Hematopoietic multipotent progenitor cell treated with erythropoietin and hydrocortisone succinate and interleukin-3 and kit ligand, for 17 days (in vitro differentiated cells): Measurements from ENCODE around the gene SRMS.
"Not testable (repeated sequence)": the region's sequence is repeated elsewhere in the genome, so short reads cannot be mapped to it uniquely, and the experiment has no call there.

Source experiments
- DNase-seq: peaks from one replicate; pipeline ENCODE4 v3.0.0-alpha.2; 2015; ENCODE audit warnings: low spot score

Gene SRMS

DNA sequence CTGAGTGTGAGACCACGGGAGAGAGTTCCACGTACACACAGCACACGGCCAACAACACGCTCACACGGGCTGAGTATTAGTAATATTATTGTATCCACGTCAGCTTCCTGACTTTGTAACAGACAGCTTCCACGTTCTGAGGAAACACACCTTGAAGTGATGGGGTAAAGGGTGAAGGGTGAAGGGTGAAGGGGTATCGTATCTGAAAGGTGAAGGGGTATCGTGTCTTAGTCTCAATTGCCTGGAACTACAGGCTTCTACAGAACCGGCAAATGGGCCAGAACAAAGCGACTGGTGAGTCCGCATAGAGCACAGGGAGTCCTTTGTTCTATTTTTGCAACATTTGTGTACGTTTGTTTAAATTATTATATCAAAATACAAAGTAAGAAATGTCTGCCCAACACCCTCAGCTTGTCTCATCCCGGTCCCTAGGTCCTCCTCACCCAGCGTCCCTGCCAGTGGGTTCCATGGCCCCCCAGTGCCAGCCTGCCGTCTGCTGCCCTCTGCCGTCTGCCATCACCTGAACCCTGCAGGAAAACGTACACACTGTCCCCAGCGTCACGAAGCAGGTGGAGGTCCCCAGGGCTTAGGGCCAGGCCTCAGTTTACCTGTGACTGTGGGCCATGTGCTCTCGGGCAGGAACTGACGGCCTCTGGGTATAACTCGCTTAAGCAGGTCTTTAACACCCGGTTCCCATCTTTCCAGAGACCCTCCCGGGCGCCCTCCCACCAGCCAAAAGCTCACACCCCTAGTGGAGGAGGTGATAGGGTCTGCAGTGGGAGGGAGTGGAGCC, 30.9 kb upstream of the SRMS start:
- DNase-seq, result no peak

DNA sequence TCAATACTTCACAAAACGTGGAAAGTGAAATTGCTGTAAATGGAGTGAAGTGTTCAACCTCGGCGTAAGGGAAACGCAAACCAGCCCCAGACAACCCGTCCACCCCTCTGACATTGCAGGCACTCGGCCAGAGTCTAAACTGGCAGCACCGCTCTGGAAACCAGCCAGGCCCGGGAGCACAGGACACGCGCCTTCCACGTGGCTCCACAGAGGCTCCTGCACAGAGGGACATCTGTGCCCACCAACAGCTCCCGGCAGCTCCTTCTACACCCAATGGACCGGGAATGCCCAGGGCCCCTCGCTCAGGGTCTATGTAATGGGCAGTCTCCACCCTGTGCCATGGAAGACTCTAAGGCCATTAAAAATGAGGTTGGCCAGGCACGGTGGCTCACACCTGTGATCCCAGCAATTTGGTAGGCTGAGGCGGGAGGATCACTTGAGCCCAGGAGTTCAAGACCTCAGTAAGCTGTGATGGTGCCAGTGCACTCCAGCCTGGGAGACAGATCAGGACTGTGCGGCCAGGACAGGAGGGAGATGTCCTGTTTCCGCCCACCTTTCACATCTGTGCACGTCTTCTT, 29.9 kb upstream of the SRMS start:
- no peak for DNase-seq

DNA sequence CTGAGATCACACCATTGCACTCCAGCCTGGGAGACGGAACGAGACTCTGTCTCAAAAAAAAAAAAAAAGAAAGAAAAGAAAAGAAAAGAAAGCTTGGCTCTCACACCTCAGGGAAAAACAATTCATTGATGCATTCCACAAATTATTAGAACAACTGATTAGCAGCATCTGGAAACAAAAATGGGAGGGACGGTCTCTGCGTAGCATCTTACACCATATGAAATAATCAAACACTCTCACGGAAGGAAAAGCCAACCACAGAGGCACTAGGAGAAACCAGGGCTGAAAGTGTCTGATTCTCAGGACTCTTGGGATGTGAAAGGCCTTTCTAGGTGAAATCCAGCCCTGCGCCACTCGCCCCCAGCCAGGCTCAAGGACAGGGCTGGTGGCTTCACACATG, 28.8 kb upstream of the SRMS start:
- no peak for DNase-seq

DNA sequence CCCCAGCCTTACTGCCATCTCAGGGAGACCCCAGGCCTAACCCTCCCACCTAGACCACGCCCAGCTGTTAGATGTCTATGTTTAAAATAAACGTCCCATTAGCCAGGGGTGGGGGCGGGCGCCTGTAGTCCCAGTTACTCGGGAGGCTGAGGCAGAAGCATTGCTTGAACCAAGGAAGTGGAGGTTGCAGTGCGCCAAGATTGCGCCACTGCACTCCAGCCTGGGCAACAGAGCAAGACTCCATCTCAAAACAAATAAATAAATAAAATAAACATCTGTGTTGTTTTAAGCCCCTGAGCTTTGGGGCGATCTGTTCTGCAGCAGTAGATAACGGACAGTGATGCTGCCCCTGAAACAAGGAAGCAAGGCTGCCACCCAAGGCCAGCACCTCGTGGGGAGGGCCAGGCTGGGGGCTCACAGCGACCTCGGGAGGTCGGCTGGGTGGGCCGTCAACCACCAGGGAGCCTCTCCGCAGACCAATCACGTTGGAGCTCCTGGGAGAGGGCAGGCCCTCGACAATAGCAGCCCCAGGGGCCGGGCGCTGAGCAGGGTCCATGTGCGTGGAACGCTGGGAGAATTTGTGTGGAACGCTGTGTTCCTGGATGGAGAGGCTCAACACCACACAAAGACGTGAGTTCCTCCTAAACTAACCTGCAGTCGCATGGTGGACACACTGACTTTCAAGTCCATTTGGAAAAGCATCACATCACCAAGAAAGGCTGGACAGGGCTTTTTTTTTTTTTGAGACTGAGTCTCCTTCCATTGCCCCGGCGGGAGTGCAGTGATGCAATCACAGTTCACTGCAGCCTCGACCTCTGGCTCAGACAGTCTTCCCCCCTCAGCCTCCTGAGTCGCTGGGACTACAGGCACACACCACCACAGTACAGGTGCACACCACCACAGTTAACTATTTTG, 27.5 kb upstream of the SRMS start:
- no peak for DNase-seq

DNA sequence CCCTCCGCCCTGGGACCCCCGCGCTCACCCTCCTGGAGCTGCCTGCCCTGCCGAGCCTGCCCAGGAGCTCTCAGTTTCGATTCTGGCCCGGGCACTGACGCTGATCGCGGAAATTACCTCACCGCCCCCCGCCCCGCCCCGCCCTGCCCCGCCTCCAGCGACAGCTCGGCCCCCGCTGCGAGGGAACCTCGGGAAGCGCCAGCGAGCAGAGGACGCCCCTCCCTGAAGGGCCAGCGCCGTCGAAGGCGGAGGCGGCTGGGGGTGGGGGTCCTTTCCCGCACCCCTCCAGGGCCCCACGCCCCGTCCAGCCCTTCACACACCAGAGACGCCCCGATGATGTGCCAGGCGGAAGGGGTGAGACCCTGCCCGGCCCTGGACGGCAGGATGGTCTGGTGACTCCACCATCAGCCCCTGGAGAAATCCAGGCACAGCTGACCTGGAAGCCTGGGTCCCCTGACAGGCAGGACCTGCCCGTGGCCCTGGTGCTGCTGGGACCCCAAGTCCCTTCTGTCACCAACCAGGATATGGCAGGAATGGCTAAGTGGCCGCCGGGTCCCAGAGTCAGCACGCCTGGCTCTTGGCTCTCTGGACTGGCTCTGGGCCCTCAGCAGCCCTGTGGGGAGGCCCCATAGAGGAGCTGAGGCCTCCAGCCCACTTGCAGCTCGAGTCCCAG, 26.7 kb upstream of the SRMS start, which contains the start of gene HELZ2:
Gene HELZ2, minus strand, starts transcription at position 84 of the 673 bp plus-strand sequence. CDS start 1,854 bp downstream, outside the sequence.
- DNase-seq, result no peak

DNA sequence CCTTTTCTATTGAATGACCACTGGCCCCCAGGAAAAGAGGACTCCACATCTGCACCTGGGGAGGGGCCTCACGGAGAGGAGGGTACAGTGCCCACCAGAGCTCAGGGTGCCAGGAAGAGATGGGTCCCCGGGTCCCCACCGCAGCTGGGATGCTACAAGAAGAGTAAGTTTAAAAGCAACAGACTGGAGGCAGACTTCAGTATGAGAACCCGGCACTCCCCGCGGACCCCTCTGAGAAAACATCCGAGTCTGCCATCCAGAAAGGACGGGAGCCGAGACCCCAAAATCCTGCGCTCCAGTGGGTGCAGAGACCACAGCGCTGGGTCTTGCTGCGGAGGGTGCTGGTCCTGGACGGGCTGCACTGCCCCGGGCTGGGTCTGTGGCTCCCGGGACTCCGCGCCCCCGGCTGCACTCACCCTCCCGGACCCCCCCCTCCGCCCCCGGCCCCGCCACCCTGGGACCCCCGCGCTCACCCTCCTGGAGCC, 26.1 kb upstream of the SRMS start:
- DNase-seq, result no peak

DNA sequence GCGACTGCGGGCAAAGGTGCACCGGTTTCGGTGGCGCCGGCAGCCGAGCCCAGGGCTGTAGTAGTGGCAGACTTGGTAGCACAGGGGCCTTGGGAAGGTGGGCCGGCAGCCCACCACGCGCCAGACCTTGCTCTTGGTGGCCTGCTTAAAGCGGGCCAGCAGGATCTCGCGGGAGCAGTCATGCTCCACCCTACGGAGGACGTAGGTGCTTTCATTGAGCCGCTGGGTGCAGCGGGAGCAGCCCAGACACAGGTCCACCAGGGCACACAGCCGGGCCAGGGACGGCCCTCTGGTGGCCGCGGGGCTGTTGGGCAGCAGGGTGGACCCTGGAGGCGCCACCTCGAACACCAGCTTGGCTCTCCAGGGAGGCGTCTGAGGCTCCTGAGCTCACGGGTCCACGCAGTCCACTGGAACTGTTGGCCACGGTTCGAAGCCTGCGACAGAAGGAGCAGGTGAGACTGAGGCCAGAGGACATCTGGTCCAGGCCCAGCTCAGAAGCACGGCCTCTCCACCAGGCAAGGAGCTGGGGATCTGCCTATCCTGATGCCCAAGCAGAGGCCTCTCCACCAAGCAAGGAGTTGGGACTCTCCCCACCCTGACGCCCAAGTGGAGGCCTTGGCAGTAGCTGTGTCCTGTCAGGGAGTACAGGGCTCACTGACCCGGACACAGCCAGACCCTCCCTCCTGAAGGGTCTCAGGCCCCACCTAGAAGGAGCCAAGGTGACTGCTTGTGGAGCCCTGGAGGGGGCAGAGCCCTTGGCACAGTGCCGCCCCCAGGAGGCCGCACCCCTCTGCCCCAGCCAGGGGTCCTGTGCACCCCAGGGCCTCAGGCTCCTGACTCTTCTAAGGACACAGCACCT, 25.5 kb upstream of the SRMS start:
- DNase-seq, result no peak

DNA sequence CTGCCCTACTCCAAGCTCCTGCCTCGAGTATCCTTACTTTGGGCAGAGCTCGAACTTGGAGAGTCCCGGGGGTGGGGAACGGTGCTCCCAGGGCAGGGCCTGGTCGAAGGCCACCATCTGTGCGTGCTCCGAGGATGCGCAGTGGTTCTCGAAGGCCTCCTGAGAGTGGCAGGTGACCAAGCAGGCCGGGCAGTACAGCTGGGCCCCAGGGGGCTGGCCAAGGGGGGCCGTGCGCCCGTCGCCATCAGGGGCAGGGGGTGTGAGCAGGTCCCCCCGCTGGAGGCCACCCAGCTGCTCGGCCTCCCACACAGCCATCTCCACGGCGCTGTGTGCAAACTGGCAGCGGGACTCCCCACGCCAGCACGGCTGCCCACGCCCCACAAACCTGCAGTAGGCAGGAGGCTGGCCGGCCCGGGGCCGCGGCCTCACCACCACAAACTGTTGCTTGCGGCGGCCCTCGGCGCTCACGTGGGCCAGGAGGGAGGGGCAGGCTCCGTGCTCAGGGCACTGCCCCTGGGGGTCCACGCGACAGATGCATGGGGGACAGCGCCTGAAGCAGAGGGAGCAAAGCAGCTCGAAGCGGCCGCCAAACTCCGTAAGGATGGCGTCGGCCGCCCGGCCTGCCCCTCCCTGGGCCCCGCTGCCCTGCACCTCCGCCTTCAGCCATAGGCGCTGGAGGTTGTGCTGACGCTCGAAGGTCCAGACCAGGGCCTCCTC, 24.7 kb upstream of the SRMS start:
- no peak for DNase-seq

DNA sequence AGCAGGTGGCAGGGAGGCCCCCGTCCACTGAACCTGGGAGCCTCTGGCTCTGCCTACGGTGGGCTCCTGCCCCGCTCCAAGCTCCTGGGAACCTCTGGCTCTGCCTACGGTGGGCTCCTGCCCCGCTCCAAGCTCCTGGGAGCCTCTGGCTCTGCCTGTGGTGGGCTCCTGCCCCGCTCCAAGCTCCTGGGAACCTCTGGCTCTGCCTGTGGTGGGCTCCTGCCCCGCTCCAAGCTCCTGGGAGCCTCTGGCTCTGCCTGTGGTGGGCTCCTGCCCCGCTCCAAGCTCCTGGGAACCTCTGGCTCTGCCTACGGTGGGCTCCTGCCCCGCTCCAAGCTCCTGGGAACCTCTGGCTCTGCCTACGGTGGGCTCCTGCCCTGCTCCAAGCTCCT, 23.5 kb upstream of the SRMS start:
- not testable (repeated sequence) for DNase-seq

DNA sequence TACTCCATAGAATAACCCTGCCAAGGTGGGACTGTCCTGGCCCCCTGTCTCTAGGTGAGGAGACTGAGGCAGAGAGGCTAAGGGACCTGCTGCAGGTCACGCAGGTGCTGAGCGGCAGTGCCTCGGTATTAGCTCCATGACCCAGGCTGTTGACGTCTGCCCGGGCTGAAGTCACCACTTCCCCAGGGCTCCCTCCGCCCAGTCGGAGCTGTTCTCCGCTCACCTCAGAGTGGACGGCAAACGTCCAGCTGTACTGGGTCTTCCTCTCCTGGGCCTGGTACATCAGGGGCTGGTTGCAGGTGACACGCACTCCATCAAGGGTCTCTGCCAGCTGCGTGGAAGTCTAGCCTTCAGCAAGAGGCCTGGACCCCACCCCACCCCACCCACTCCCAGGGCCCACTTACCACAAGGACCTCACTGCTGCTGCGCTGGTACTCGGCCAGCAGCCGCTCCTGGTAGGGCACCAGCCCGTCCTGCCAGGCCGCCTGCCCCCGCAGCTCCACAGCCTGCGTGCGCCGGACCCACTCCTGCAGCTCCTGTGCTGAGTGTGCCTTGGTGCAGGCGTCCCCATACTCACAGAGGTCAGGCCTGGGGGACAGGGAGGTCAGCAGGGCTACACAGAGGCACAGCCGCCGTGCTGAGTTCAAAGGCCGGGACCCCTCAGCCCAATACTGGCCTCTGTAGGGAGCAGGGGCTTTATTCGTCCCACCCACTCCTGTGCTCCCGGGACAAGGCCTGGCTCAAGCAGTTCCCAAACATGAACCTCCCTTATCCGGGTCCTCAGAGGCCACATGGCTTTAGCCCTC, 22.9 kb upstream of the SRMS start:
- DNase-seq, result no peak

DNA sequence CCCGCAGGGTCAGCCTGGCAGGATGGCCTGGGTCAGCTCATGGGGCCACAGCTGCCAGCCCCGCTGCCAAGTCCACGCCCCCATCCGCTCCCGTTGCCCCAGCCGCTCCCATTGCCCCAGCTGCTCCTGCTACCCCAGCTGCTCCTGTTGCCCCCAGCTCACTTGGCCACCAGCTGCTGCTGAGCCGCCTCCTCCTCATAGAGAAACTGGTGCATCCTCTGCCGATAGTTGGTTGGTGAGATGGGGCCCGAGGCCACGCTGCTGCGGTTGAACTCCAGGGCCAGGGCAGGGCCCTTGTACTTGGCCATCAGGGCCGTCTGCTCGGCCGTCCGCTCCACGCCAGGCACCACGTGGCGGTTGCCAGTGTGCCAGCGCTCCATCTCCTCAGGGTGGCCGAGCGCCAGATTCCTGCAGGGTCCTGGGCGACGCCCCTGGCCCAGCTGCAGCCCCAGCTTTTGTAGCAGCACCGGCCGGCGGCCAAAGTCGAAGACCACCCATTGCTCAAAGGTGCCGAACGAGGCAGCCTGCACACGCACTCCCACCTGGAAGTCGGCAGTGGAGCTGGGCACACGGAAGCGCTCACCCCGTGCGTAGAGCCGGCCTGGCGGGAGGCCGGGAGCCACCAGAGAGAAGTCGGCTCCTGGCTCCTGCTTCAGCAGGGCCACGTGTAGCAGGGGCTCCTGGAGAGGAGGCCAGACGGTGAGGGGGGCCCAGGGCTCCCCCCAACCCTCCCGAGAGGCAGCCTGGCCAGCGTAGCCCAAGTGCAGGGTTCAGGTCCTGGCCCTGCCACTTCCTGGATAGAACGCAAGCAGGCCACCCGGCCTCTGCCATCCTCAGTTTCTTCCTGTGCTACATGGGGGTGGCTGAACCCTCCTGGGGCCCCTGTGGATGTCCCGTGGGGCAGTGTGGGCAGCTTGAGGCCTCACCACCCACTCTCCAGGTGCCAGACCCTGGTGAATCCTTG, 21.7 kb upstream of the SRMS start:
- no peak for DNase-seq

DNA sequence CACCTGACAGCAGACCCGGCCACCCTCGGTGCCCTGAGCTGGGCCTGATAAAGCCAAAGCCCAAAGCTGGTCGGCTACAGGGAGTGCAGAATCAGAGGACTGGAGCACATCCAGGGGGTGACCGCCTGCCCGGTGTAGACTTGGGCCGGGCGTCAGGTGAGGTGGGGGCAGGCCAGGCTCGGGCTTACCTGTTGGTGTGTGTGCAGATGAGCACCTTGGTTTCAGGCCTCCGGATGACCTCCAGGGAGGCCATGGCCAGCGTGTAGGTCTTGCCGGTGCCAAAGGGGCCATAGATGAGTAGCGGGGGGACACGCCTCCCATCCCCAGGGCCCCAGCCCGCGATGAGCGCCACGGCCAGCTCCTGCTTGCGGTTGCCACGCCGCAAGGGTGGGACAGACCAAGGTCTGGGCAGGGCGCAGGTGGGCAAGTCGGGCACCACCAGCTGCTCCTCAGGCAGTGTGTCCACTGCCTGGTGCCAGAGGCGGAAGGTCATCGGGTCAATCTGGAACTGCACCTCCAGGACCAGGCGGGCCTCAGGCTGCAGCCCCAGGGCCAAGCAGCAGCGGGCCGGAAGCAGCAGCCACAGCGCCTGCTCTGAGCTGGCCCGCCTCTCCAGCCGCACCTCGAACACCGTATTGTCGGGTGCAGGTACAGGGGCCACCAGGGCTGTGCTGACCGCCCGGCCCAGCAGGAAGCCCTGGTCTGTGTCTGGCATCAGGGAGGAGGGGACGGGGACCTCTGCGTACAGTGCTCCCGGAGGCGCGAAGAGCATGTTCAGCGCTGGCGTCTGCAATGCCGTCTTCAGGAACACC, 20.8 kb upstream of the SRMS start:
- DNase-seq, result no peak

DNA sequence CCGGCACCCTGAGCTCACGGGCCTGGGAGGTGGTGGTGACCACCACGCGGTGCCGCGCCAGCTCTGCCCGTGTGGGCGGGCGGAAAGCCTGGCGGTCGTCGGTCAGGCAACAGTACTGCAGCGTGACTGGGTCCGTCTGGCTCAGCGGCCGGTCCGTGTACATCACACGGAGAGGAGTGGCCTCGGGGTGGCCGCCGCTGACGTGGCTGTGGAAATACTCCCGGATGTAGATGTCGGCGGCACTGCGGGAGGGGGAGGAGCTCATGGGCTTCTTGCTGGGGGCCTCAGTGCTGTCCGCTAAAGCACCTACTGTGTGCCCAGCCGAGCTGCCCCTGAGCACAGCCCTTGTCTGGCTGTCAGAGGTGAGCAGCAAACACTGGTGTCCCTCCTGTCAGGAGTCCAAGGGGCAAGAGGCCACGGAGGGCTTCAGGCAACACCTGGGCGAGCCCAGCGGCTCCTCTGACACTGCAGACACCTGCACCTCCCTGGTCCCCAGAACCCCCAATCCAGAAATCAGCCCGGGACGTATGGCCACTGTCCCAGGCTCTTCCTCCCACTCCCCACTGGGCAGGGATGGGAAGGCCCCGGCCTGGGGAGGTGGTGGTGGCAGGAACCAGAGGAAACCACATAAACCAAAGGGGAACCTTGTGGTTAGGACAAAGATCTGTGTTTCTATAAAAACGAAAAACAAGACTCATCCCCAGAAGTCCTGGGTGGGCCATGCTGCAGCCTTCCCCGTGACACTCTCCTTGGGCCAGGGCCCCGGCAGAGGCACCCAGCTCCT, 20.0 kb upstream of the SRMS start:
- DNase-seq, result no peak

DNA sequence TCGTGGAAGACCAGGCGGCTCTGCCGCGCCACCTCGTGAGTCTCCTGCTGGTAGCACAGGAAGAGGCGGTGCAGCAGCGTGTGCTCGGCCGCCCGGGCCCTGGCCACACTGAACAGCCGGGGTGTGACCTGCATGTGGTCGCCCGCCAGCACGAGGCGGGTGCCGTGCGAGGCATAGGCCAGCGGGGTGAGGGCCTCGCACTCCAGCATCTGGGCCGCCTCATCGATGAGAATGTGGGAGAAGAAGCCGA, 19.5 kb upstream of the SRMS start:
- DNase-seq, result no peak

DNA sequence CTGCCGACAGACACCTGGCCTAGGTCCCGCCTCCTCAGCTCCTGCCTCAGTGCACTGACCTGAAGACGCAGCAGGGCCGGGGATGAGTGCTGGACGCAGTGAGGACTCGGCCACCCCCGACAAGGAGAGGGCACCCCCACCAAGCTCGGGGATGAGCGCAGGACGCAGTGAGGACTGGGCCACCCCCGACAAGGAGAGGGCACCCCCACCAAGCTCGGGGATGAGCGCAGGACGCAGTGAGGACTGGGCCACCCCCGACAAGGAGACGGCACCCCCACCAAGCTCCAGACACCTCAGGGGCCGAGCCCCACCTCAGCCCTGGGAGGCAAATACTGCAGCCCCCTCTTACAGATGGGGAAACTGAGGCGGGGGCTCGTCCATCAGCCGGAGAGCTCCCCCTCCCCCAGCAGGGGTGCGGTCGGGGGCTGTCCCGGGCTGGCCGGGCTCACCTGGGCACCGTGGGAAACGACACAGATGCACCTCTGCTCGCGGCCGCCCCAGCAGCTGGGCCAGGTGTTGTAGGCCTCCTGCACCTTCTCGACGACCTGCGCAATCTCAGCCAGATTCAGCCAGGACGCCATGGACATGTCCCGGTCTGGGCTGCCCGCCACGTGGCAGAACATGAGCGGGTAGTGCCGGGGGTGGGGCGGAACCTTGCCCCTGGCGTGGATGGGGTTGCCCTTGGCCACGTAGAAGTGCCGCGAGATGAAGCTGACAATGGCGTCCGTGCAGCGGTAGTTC, 19.0 kb upstream of the SRMS start:
- no peak for DNase-seq

DNA sequence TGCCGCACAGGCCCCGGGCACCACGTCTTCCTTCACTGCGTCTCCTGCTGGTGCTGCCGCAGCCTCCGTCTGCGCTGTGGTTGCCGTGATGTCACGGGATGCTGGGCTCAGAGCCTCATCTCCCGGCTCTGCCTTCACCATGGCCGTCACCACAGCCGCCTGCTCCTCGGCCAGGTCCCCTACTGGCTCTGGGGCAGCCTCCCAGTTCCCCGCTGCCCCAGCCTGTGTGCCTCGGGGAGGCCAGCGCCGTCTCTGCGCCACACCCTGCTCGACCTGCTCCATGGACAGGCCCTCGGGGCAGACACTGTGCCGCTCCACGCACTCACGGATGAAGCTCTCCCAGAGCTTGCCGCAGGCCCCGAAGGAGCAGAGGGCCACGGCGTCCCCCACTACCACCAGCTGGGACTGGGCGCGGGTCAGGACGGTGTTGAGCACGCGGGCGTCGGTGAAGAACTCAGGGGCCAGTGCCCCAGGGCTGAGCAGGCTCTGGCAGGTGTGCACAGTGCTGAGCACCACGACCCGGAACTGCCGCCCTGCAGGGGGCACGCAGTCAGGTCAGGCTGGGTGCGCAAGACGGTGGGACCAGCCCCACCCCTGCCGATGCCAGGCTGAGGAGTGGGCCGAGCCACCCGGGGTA, 18.3 kb upstream of the SRMS start:
- no peak for DNase-seq
